ENCODE results near the gene LUC7L3.

The LUC7L3 gene

DNA sequence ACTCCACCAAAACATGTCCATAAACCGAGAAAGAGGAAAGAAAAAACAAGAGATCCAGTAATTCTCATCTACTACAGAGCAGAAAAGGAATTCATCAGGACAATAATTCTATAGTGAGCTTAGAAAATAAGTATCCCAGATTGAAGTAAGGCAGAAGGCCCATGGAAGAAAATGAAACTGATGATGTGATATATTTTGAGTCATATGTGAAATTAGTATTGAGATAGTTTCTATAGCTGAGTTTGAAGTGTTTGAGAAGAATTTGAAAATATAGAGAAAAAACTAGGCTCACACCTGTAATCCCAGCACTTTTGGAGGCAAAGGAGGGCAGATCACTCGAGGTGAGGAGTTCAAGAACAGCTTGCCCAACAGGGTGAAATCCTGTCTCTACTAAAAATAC is 19.7 kb downstream of the LUC7L3 start:
- DNase-seq (ENCODE audit: low read depth): no peak
- TF ChIP-seq, protein P1, sequence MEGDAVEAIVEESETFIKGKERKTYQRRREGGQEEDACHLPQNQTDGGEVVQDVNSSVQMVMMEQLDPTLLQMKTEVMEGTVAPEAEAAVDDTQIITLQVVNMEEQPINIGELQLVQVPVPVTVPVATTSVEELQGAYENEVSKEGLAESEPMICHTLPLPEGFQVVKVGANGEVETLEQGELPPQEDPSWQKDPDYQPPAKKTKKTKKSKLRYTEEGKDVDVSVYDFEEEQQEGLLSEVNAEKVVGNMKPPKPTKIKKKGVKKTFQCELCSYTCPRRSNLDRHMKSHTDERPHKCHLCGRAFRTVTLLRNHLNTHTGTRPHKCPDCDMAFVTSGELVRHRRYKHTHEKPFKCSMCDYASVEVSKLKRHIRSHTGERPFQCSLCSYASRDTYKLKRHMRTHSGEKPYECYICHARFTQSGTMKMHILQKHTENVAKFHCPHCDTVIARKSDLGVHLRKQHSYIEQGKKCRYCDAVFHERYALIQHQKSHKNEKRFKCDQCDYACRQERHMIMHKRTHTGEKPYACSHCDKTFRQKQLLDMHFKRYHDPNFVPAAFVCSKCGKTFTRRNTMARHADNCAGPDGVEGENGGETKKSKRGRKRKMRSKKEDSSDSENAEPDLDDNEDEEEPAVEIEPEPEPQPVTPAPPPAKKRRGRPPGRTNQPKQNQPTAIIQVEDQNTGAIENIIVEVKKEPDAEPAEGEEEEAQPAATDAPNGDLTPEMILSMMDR (IDR thresholded peaks at IDR 0.05; ENCODE audit: low read length, missing control alignments): no peak
- no peak overlapping the region for H3K4me3 ChIP-seq (replicated peaks; ENCODE audit: low read depth, low read length)

DNA sequence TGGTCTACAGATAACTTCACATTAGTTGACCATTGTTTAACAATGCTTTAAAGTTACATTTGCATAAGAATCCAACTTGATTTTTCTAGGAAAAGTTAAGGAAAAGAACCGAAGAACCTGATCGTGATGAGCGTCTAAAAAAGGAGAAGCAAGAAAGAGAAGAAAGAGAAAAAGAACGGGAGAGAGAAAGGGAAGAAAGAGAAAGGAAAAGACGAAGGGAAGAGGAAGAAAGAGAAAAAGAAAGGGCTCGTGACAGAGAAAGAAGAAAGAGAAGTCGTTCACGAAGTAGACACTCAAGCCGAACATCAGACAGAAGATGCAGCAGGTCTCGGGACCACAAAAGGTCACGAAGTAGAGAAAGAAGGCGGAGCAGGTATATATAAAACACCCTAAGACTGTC is 26.2 kb downstream of the LUC7L3 start:
- TF ChIP-seq, protein P1 (IDR thresholded peaks at IDR 0.05; ENCODE audit: low read length, missing control alignments): no peak
- DNase-seq (ENCODE audit: low read depth): no peak
- no peak overlapping the region for H3K4me3 ChIP-seq (replicated peaks; ENCODE audit: low read depth, low read length)

DNA sequence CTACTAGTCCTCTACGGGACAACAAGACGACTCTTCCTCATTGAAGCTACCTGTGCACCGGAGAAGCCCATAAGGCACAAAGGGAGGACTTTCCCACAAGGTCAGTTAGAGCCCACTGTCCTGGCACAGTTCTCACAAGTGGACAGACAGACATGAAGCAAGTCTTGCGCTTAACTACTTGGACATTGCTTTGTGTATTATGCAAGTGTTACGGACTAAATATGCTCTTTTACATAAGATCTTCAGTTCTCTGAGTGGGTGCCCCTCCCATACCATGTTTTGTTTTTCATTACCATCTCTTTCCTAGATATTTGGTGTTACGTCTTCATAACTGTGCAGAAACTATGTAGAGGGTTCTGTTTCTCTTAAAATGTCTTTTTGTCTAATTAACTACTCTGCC is 29.8 kb downstream of the LUC7L3 start:
- H3K4me3 ChIP-seq (replicated peaks; ENCODE audit: low read depth, low read length): no peak overlapping the region
- DNase-seq (ENCODE audit: low read depth): no peak
- TF ChIP-seq, protein P1 (IDR thresholded peaks at IDR 0.05; ENCODE audit: low read length, missing control alignments): no peak

DNA sequence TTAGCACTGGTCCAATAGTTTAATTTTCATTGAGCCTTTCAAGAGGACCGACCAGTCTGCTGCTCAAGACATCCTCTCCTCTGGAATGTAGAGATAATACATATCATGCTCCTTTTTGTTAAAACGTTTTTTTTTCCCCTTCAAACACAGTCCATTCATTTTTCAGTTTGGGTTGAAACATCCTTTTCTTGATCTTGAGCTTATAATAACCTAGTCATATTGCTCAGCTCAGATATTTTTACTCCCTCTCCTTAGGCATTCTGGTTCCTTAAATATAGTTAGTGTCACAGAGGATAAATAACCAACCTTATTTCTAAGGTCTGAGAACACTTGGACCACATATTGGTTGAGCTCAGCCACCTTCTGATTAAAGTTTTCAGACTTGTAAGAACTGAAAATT is 35.1 kb downstream of the LUC7L3 start:
- TF ChIP-seq, protein P1 (IDR thresholded peaks at IDR 0.05; ENCODE audit: low read length, missing control alignments): no peak
- no peak for DNase-seq (ENCODE audit: low read depth)
- H3K4me3 ChIP-seq (replicated peaks; ENCODE audit: low read depth, low read length): no peak overlapping the region

DNA sequence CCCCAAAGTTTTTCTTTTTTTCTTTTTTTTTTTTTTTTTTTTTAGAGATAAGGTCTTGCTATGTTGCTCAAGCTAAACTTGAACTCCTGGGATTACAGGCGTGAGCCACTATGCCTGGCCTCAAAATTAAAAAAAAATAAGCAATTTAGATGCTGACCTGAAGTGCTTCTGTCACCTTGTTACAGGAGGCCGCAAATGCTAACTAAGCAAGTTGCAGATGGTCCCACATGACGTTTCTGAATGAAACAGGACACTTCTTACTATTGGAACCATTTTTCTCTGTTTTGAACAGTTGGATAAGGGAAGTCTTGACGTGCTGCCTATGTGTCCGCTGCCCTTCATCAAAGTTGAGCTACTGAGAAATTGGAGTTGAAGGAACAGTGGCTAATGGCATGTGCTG is 39.1 kb downstream of the LUC7L3 start:
- H3K4me3 ChIP-seq (replicated peaks; ENCODE audit: low read depth, low read length): no peak overlapping the region
- TF ChIP-seq, protein P1 (IDR thresholded peaks at IDR 0.05; ENCODE audit: low read length, missing control alignments): no peak
- DNase-seq (ENCODE audit: low read depth): no peak

DNA sequence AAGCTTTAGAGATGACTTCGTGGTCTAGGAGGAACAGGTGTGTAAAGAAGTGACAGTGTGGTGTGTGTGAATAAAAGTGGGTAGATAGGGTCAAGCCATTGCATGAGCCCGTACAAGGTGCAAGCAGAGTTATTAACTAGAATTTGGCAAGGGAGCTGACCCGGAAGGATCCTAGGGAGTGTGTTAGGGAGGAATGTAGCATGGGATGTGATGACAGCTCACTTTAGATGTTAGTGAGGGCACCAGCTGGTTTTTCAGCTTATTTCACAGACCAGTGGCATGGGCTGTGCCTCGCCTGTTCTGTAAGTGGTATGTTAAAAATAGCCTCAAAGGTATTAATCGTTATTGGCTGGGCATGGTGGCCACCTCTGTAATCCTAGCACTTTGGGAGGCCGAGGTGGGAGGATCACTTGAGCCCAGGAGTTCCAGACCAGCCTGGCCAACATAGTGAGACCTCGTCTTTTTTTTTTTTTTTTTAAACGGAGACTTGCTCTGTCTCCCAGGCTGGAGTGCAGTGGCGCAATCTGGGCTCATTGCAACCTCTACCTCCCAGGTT is 39.7 kb downstream of the LUC7L3 start:
- H3K4me3 ChIP-seq (replicated peaks; ENCODE audit: low read depth, low read length): no peak overlapping the region
- TF ChIP-seq, protein P1 (IDR thresholded peaks at IDR 0.05; ENCODE audit: low read length, missing control alignments): no peak
- DNase-seq (ENCODE audit: low read depth): no peak

DNA sequence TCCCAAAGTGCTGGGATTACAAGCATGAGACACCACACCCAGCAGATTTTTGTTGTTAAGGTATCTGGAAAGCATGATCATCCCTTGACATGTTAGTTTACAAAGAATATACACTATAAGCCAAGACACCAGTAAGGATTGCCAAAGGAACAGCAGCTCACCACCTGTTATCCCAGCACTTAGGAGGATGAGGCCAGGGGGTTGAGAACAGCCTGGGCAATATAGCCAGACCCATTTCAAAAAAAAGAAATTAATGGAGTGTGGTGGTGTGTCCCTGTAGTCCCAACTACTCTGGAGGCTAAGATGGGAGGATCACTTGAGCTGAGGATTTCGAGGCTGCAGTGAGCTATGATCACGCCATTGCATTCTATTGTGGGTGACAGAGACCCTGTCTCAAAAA is 42.8 kb downstream of the LUC7L3 start:
- TF ChIP-seq, protein P1 (IDR thresholded peaks at IDR 0.05; ENCODE audit: low read length, missing control alignments): no peak
- no peak overlapping the region for H3K4me3 ChIP-seq (replicated peaks; ENCODE audit: low read depth, low read length)
- no peak for DNase-seq (ENCODE audit: low read depth)

All from fibroblast of pulmonary artery (primary cell).